H9 (cell line): ENCODE data around the gene CALHM5. TPM values are rescaled to one million over a fixed set of nuclear protein-coding genes. Genes with fewer than 3 reads are reported as not detected.

Experiments
- DNase-seq: peaks from one replicate; pipeline ENCODE4 v3.0.0-alpha.2; 2017
- H2AFZ ChIP-seq: one replicate; pipeline ENCODE4 v1.6.1; 2013; ENCODE audit warnings: mild to moderate bottlenecking, low read length, control low read depth, moderate library complexity
- H2AK5ac ChIP-seq: 2 replicates; pipeline ENCODE4 v1.6.1; 2013; ENCODE audit warnings: low read length, control low read depth, mixed read lengths; ENCODE audit not compliant: insufficient read length
- H2BK120ac ChIP-seq: one replicate; pipeline ENCODE4 v1.6.1; 2013; ENCODE audit warnings: low read depth, mild to moderate bottlenecking, low read length, control low read depth, inconsistent platforms; ENCODE audit not compliant: poor library complexity, severe bottlenecking
- H2BK12ac ChIP-seq: 2 replicates; pipeline ENCODE4 v1.6.1; 2013; ENCODE audit warnings: low read length, control low read depth, mixed read lengths, low read depth; ENCODE audit not compliant: insufficient read length
- H2BK15ac ChIP-seq: 2 replicates; pipeline ENCODE4 v1.6.1; 2013; ENCODE audit warnings: low read depth, low read length, control low read depth
- H2BK20ac ChIP-seq: one replicate; pipeline ENCODE4 v1.6.1; 2013; ENCODE audit warnings: low read depth, mild to moderate bottlenecking, low read length, control low read depth, inconsistent platforms; ENCODE audit not compliant: poor library complexity, severe bottlenecking
- H2BK5ac ChIP-seq: 2 replicates; pipeline ENCODE4 v1.6.1; 2013; ENCODE audit warnings: low read length, control low read depth, mixed read lengths; ENCODE audit not compliant: insufficient read length
- H3K14ac ChIP-seq: 2 replicates; pipeline ENCODE4 v1.6.1; 2013; ENCODE audit warnings: low read length, control low read depth; ENCODE audit not compliant: insufficient read depth
- H3K18ac ChIP-seq: 2 replicates; pipeline ENCODE4 v1.6.1; 2013; ENCODE audit warnings: low read depth, mild to moderate bottlenecking, mixed read lengths, low read length, control low read depth; ENCODE audit not compliant: insufficient read length
- H3K23ac ChIP-seq: 2 replicates; pipeline ENCODE4 v1.6.1; 2013; ENCODE audit warnings: low read length, control low read depth, mixed read lengths, low read depth; ENCODE audit not compliant: insufficient read length
- H3K23me2 ChIP-seq: 2 replicates; pipeline ENCODE4 v1.6.1; 2013; ENCODE audit warnings: low read depth, mild to moderate bottlenecking, mixed read lengths, low read length, control low read depth; ENCODE audit not compliant: insufficient read length, poor library complexity, severe bottlenecking
- H3K27ac ChIP-seq: 2 replicates; pipeline ENCODE4 v1.5.1; 2013; ENCODE audit warnings: low read length, control low read depth, mixed read lengths, low read depth; ENCODE audit not compliant: insufficient read length
- H3K27me3 ChIP-seq: 2 replicates; pipeline ENCODE4 v1.6.1; 2013; ENCODE audit warnings: low read length, control low read depth, inconsistent platforms; ENCODE audit not compliant: insufficient read depth
- H3K4ac ChIP-seq: 2 replicates; pipeline ENCODE4 v1.6.1; 2013; ENCODE audit warnings: low read depth, mild to moderate bottlenecking, control low read depth, inconsistent platforms, low read length, moderate library complexity
- H3K4me1 ChIP-seq: 2 replicates; pipeline ENCODE4 v1.6.1; 2013; ENCODE audit warnings: low read length, control low read depth, inconsistent platforms; ENCODE audit not compliant: insufficient read depth
- H3K4me2 ChIP-seq: 2 replicates; pipeline ENCODE4 v1.6.1; 2013; ENCODE audit warnings: low read length, control low read depth, mixed read lengths; ENCODE audit not compliant: insufficient read length, insufficient read depth
- H3K56ac ChIP-seq: 2 replicates; pipeline ENCODE4 v1.6.1; 2013; ENCODE audit warnings: low read depth, mild to moderate bottlenecking, mixed read lengths, low read length, control low read depth; ENCODE audit not compliant: insufficient read length
- H3K79me1 ChIP-seq: 2 replicates; pipeline ENCODE4 v1.6.1; 2013; ENCODE audit warnings: low read depth, mild to moderate bottlenecking, moderate library complexity, low read length, control low read depth, inconsistent platforms; ENCODE audit not compliant: insufficient read depth, poor library complexity, severe bottlenecking
- H3K79me2 ChIP-seq: 2 replicates; pipeline ENCODE4 v1.6.1; 2013; ENCODE audit warnings: low read length, control low read depth, inconsistent platforms; ENCODE audit not compliant: insufficient read depth
- H3K9ac ChIP-seq: 2 replicates; pipeline ENCODE4 v1.6.1; 2013; ENCODE audit warnings: low read length, control low read depth, mixed read lengths; ENCODE audit not compliant: insufficient read length; ENCODE audit errors: extremely low read depth
- H3K9me3 ChIP-seq: one replicate; pipeline ENCODE4 v1.6.1; 2013; ENCODE audit warnings: low read depth, low read length, inconsistent platforms; ENCODE audit not compliant: control insufficient read depth
- H3T11ph ChIP-seq: one replicate; pipeline ENCODE4 v1.6.1; 2013; ENCODE audit warnings: mild to moderate bottlenecking, low read length, control low read depth, inconsistent platforms
- H4K20me1 ChIP-seq: one replicate; pipeline ENCODE4 v1.6.1; 2013; ENCODE audit not compliant: control insufficient read depth, insufficient read length, insufficient read depth
- H4K5ac ChIP-seq: 2 replicates; pipeline ENCODE4 v1.6.1; 2013; ENCODE audit warnings: low read depth, mild to moderate bottlenecking, mixed read lengths, low read length, control low read depth; ENCODE audit not compliant: insufficient read length
- H4K8ac ChIP-seq: replicated peaks from 2 replicates; pipeline ENCODE4 v1.6.1; 2013; ENCODE audit warnings: low read length, control low read depth, mixed read lengths, low read depth; ENCODE audit not compliant: insufficient read length
- H4K91ac ChIP-seq: 2 replicates; pipeline ENCODE4 v1.6.1; 2013; ENCODE audit warnings: low read depth, mild to moderate bottlenecking, moderate library complexity, mixed read lengths, low read length, control low read depth; ENCODE audit not compliant: insufficient read length
- H3K27ac Mint-ChIP-seq, 3 experiments: 2 replicates in 2 of 3; 3 replicates in 1 of 3; pipeline ENCODE4 v1.8.0; 2020 to 2021; ENCODE audit warnings: mixed read lengths in 3 of 3, mild to moderate bottlenecking in 1 of 3, moderate library complexity in 1 of 3
- H3K27me3 Mint-ChIP-seq: 2 replicates; pipeline ENCODE4 v1.8.0; 2021; ENCODE audit warnings: low read depth, mild to moderate bottlenecking, moderate library complexity, mixed read lengths
- H3K36me3 Mint-ChIP-seq, 3 experiments: 2 replicates in 2 of 3; 3 replicates in 1 of 3; pipeline ENCODE4 v1.8.0; 2020 to 2021; ENCODE audit warnings: low read depth in 3 of 3, mixed read lengths in 3 of 3; ENCODE audit not compliant: insufficient read depth in 1 of 3
- H3K4me1 Mint-ChIP-seq, 2 experiments: 2 replicates each; pipeline ENCODE4 v1.8.0; 2020; ENCODE audit warnings: mixed read lengths in 2 of 2
- H3K4me3 Mint-ChIP-seq, 2 experiments: 2 replicates in 1 of 2; 3 replicates in 1 of 2; pipeline ENCODE4 v1.8.0; 2020 to 2021; ENCODE audit warnings: mild to moderate bottlenecking in 2 of 2, mixed read lengths in 2 of 2, moderate library complexity in 1 of 2
- H3K9me3 Mint-ChIP-seq, 2 experiments: 2 replicates in 1 of 2; 3 replicates in 1 of 2; pipeline ENCODE4 v1.8.0; 2020; ENCODE audit warnings: mild to moderate bottlenecking in 2 of 2, mixed read lengths in 2 of 2, moderate library complexity in 1 of 2
- WGBS: extraction: QIAGEN DNeasy Blood & Tissue Kit; methylation state at CpG from one replicate; pipeline ENCODE4 v1.1.7; 2013; ENCODE audit warnings: missing lambda C conversion rate, low lambda C conversion rate, mixed read lengths; ENCODE audit not compliant: insufficient read length; ENCODE audit errors: extremely low coverage; 5-methylcytosine and 5-hydroxymethylcytosine counted together
- total RNA-seq: library from RNA; stranded (reverse); gene quantifications from 2 replicates; pipeline ENCODE4 v1.2.1, GENCODE V29; 2021
- TF ChIP-seq, protein P1 (sequence below): fragments of 200-600 bp; sonication (generic); conservative IDR thresholded peaks from 3 replicates; pipeline ENCODE4 v1.8.0; 2021; ENCODE audit warnings: antibody characterized with exemption, mild to moderate bottlenecking

CALHM5 gene
- total RNA-seq, 1 experiment from 2014 or later: 0.09 TPM

DNA sequence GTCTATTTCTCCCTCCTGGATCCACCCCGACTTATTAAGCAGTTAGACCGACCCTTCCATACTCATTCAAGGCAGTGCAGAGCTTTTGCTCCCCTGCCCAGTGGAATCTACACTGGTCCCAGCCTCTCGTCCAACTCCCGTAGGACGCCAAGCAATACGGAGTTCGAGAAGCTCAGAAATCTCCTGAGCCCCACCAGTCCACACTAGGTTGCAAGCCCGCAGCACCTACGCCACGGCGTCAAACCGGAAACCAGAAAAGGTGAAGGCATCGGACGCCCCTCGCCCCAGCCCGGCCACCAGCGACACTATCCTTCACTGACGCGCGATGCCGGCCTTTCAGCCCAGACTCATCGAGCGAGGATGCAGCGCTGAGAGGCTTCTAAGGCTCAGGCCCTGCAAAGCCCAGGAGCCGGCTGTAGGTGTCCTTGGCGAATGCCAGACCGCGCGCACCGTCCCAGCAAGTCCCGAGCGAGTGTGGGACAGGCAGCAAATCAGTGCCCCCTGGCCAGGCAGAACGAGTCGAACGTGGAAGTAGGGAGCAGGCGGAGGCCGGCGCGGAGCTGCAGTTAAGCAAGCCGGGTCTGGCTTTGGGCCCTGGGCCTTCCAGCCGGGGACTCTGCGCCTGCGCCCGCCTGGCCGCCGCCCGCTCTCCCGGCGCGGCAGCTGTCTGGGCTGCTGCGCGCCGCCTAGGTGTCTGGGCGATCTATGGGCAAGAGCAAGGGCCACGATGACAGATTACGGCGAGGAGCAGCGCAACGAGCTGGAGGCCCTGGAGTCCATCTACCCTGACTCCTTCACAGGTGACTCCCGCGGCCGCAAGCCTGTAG lies 59.6 kb downstream of the CALHM5 start, which contains the start of gene RWDD1:
TSS of gene RWDD1 (plus strand) at position 649 of the 827 bp plus-strand sequence. CDS start at position 728, 79 bp downstream.
- Histone ChIP-seq H2BK120ac (no peak within 1 kb of the TSS), H3K79me2 (peaks cover 6% of the 10 kb centered on the region; the same call in 1 of the 2 replicates)
- peaks cover 8% of the 10 kb centered on the region for H3K27me3 Mint-ChIP-seq

More for the DNA sequence above, 59.6 kb downstream of the CALHM5 start, which contains the start of gene RWDD1:
- H3K27ac ChIP-seq: peak within 1 kb of the TSS; percentile 13
- H4K91ac ChIP-seq: no peak within 1 kb of the TSS
- H3K79me1 ChIP-seq: no peaks in the 10 kb centered on the region
- H4K5ac ChIP-seq: no peak within 1 kb of the TSS
- peak; percentile 100 for DNase-seq
- TF ChIP-seq, protein P1, sequence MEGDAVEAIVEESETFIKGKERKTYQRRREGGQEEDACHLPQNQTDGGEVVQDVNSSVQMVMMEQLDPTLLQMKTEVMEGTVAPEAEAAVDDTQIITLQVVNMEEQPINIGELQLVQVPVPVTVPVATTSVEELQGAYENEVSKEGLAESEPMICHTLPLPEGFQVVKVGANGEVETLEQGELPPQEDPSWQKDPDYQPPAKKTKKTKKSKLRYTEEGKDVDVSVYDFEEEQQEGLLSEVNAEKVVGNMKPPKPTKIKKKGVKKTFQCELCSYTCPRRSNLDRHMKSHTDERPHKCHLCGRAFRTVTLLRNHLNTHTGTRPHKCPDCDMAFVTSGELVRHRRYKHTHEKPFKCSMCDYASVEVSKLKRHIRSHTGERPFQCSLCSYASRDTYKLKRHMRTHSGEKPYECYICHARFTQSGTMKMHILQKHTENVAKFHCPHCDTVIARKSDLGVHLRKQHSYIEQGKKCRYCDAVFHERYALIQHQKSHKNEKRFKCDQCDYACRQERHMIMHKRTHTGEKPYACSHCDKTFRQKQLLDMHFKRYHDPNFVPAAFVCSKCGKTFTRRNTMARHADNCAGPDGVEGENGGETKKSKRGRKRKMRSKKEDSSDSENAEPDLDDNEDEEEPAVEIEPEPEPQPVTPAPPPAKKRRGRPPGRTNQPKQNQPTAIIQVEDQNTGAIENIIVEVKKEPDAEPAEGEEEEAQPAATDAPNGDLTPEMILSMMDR: peak; percentile 17; the same call in 2 of the 3 replicates
- no peak within 1 kb of the TSS for H2AFZ ChIP-seq
- peak within 1 kb of the TSS; percentile 65 for H3K14ac ChIP-seq
- no peak within 1 kb of the TSS for H3K18ac ChIP-seq
- no peak within 1 kb of the TSS for H3K56ac ChIP-seq
- WGBS: no CpG with 5 or more reads among the region's 62 CpGs
- no peak within 1 kb of the TSS for H4K8ac ChIP-seq
- H2BK15ac ChIP-seq: no peak within 1 kb of the TSS; the same call in 1 of the 2 replicates
- H3K23ac ChIP-seq: no peak within 1 kb of the TSS
- H3T11ph ChIP-seq: no peak within 1 kb of the TSS
- no peak within 1 kb of the TSS for H2BK20ac ChIP-seq
- peak within 1 kb of the TSS; percentile 99 to 100 for H3K4me3 Mint-ChIP-seq
- no peak within 1 kb of the TSS for H2BK12ac ChIP-seq
- peak within 1 kb of the TSS; percentile 97 for H3K4me2 ChIP-seq
- no peaks in the 10 kb centered on the region for H3K9me3 Mint-ChIP-seq
- no peak within 1 kb of the TSS for H3K4ac ChIP-seq
- peaks cover 0 to 12% (median 0%) of the 10 kb centered on the region in 3 experiments; a peak in 4 of 7 replicates for H3K36me3 Mint-ChIP-seq
- H2BK5ac ChIP-seq: no peak within 1 kb of the TSS
- no peaks in the 10 kb centered on the region for H3K9me3 ChIP-seq
- peaks cover 2% of the 10 kb centered on the region; the same call in 1 of the 2 replicates for H3K4me1 ChIP-seq
- H3K23me2 ChIP-seq: peaks cover 5% of the 10 kb centered on the region
- H3K9ac ChIP-seq: peak within 1 kb of the TSS; percentile 95
- no peaks in the 10 kb centered on the region for H4K20me1 ChIP-seq
- peak within 1 kb of the TSS; percentile 99 to 100 (median 100) for H3K27ac Mint-ChIP-seq
- no peaks in the 10 kb centered on the region for H3K27me3 ChIP-seq
- no peak within 1 kb of the TSS for H2AK5ac ChIP-seq
- peaks cover 12 to 16% of the 10 kb centered on the region in 2 experiments for H3K4me1 Mint-ChIP-seq
